Endothelial cell of umbilical vein (primary cell): ENCODE results near the gene KLHL25. TPM values are rescaled to one million over a fixed set of nuclear protein-coding genes. Genes with fewer than 3 reads are reported as not detected.

ENCODE experiments used
- BruUV-seq: library from RNA; stranded (reverse); fragments of 400-500 nt; replicated peaks from 2 replicates; lab custom pipeline; 2021; lab: Mats Ljungman, UMichigan
- CTCF ChIA-PET: fragments of 300-600, 350-600 bp; sonication (Branson Sonifier 250); formaldehyde crosslinking; loops from one replicate; lab custom pipeline; 2021; ENCODE audit warnings: antibody characterized with exemption, inconsistent platforms; lab: Charles Lee
- POLR2A ChIA-PET: fragments of 300-600, 350-600 bp; sonication (Branson Sonifier 250); formaldehyde crosslinking; loops from one replicate; lab custom pipeline; 2021; ENCODE audit warnings: antibody characterized with exemption, inconsistent platforms; lab: Charles Lee
- DNase-seq: peaks from one replicate; pipeline ENCODE4 v3.0.0-alpha.2; 2011; ENCODE audit warnings: low read depth, low spot score
- FAIRE-seq: peaks from 2 replicates; lab custom pipeline; 2011; peaks lifted over from hg19 to GRCh38; lab: Jason Lieb, UNC
- H2AFZ ChIP-seq: 2 replicates; pipeline ENCODE4 v1.6.0; 2012; ENCODE audit warnings: low read depth, low read length, control low read depth, inconsistent platforms
- H3K27ac ChIP-seq: 2 replicates; pipeline ENCODE4 v1.5.1; 2011; ENCODE audit warnings: low read depth, mild to moderate bottlenecking, control low read depth, low read length, moderate library complexity; ENCODE audit not compliant: insufficient read depth
- H3K27me3 ChIP-seq, 2 experiments: 2 replicates each; pipeline versions ENCODE4 v1.6.0 to v1.6.1; 2011; ENCODE audit warnings: low read length in 2 of 2, mixed read lengths in 1 of 2; ENCODE audit not compliant: control insufficient read depth in 2 of 2, insufficient read depth in 2 of 2
- H3K36me3 ChIP-seq, 2 experiments: 2 replicates in 1 of 2; 3 replicates in 1 of 2; pipeline ENCODE4 v1.5.1; 2011; ENCODE audit warnings: low read length in 2 of 2, mild to moderate bottlenecking in 1 of 2, moderate library complexity in 1 of 2; ENCODE audit not compliant: control insufficient read depth in 2 of 2, insufficient read depth in 2 of 2; ENCODE audit errors: extremely low read depth in 1 of 2
- H3K4me1 ChIP-seq: 3 replicates; pipeline ENCODE4 v1.5.1; 2011; ENCODE audit warnings: mild to moderate bottlenecking, low read length; ENCODE audit not compliant: control insufficient read depth, insufficient read depth; ENCODE audit errors: extremely low read depth
- H3K4me2 ChIP-seq: 2 replicates; pipeline ENCODE4 v1.6.1; 2011; ENCODE audit warnings: low read length, control low read depth, mixed read lengths; ENCODE audit not compliant: insufficient read depth
- H3K4me3 ChIP-seq, 3 experiments: fragments of 200-600 bp in 1 of 3; sonication (generic), shearing (Covaris generic) in 1 of 3; replicated peaks in 1 of 3; 2 replicates each; pipeline ENCODE4 v1.5.1; 2011 to 2016; ENCODE audit warnings: control low read depth in 3 of 3, low read length in 3 of 3, mild to moderate bottlenecking in 2 of 3, inconsistent platforms in 1 of 3, low read depth in 1 of 3, moderate library complexity in 1 of 3; ENCODE audit not compliant: insufficient read depth in 1 of 3
- H3K79me2 ChIP-seq: 2 replicates; pipeline ENCODE4 v1.6.0; 2012; ENCODE audit warnings: low read length, inconsistent platforms; ENCODE audit not compliant: control insufficient read depth, insufficient read depth
- H3K9ac ChIP-seq: replicated peaks from 2 replicates; pipeline ENCODE3; 2011; ENCODE audit warnings: low read length, control low read depth; ENCODE audit not compliant: insufficient read depth; ENCODE audit errors: extremely low read depth
- H3K9me1 ChIP-seq: replicated peaks from 3 replicates; pipeline ENCODE4 v1.6.0; 2011; ENCODE audit warnings: mild to moderate bottlenecking, low read length; ENCODE audit not compliant: control insufficient read depth, insufficient read depth; ENCODE audit errors: extremely low read depth
- H3K9me3 ChIP-seq: replicated peaks from 2 replicates; pipeline ENCODE4 v1.5.1; 2012; ENCODE audit warnings: low read length, inconsistent platforms; ENCODE audit not compliant: control insufficient read depth, insufficient read depth
- H4K20me1 ChIP-seq: replicated peaks from 2 replicates; pipeline ENCODE3; 2011; ENCODE audit warnings: mild to moderate bottlenecking, low read length; ENCODE audit not compliant: control insufficient read depth, insufficient read depth; ENCODE audit errors: extremely low read depth
- CTCF ChIP-seq, 2 donors: IDR thresholded peaks; 1 replicate in 1 of 2; 2 replicates in 1 of 2; pipeline ENCODE4 v1.5.1; 2011; ENCODE audit warnings: low read length in 2 of 2, mild to moderate bottlenecking in 2 of 2, moderate library complexity in 2 of 2, control low read depth in 1 of 2, inconsistent platforms in 1 of 2, low read depth in 1 of 2; ENCODE audit not compliant: insufficient read depth in 1 of 2; ENCODE audit errors: extremely low read depth in 1 of 2
- EZH2 ChIP-seq: IDR thresholded peaks from 2 replicates; pipeline ENCODE4 v1.6.1; 2012; ENCODE audit warnings: borderline replicate concordance, low read depth, mild to moderate bottlenecking, moderate library complexity, low read length, inconsistent platforms; ENCODE audit not compliant: severe bottlenecking
- FOS ChIP-seq: IDR thresholded peaks from 2 replicates; pipeline ENCODE4 v1.6.1; 2011; ENCODE audit warnings: mild to moderate bottlenecking, low read length, moderate library complexity, borderline replicate concordance; ENCODE audit not compliant: insufficient read depth
- GATA2 ChIP-seq: IDR thresholded peaks from 2 replicates; pipeline ENCODE4 v1.7.0; 2011; ENCODE audit warnings: low read depth, mild to moderate bottlenecking, moderate library complexity, mixed read lengths, low read length; ENCODE audit not compliant: insufficient read length, insufficient read depth
- JUN ChIP-seq: IDR thresholded peaks from 2 replicates; pipeline ENCODE4 v1.6.1; 2011; ENCODE audit warnings: borderline replicate concordance, low read depth; ENCODE audit not compliant: insufficient read length, insufficient read depth
- MAX ChIP-seq: IDR thresholded peaks from 2 replicates; pipeline ENCODE4 v1.6.1; 2011; ENCODE audit not compliant: insufficient read depth, insufficient read length
- MYC ChIP-seq: IDR thresholded peaks from one replicate; pipeline ENCODE4 v1.6.1; 2011; ENCODE audit warnings: mild to moderate bottlenecking, low read depth, low read length
- POLR2A ChIP-seq: IDR thresholded peaks from 2 replicates; pipeline ENCODE4 v1.6.1; 2012; ENCODE audit warnings: low read depth, mild to moderate bottlenecking, control low read depth, low read length
- POLR2AphosphoS5 ChIP-seq: IDR thresholded peaks from 2 replicates; pipeline ENCODE4 v1.6.1; 2012; ENCODE audit warnings: low read depth, mild to moderate bottlenecking, control low read depth, low read length, moderate library complexity; ENCODE audit not compliant: insufficient read depth
- dilution Hi-C: fragments of 300-500 bp; cut with MboI; formaldehyde crosslinking; loops from one replicate; pipeline ENCODE4 v1.15.0; 2019; ENCODE audit warnings: low sequenced_read_pairs; ENCODE audit not compliant: extremely low pct_ligation_motif_present
- intact Hi-C: fragments of 100-400 bp; cut with micrococcal nuclease; formaldehyde crosslinking; loops from one replicate; pipeline ENCODE4 v1.10.0; 2022
- polyA plus RNA-seq, 4 experiments: library from polyadenylated mRNA; depleted of rRNA in 3 of 4; stranded (reverse) in 3 of 4; unstranded in 1 of 4; fragments of >200 nt; gene quantifications; 2 replicates each; pipeline versions ENCODE4 v1.2.1 to v1.2.3, GENCODE V29; 2011 to 2012; ENCODE audit warnings: missing spikeins in 1 of 4
- total RNA-seq: library from RNA; stranded (reverse); gene quantifications from 2 replicates; pipeline ENCODE4 v1.2.3, GENCODE V29; 2021

Gene KLHL25
- total and polyA plus RNA-seq, 2 donors (not counting 3 experiments of a cell fraction or from before 2014, with no cell fraction given), result 5.4 to 6.4 TPM

- dilution Hi-C loops, result no loop called here
- H3K4me3 ChIP-seq, result no peak overlapping the region
- H3K9me3 ChIP-seq, result no peaks in the 10 kb centered on the region
- intact Hi-C loops, result no loop called here
- no peak for DNase-seq
- no peaks in the 10 kb centered on the region for H4K20me1 ChIP-seq
- H3K36me3 ChIP-seq, result no peaks in the 10 kb centered on the region
- no peaks in the 10 kb centered on the region for H3K4me1 ChIP-seq
- H3K27ac ChIP-seq, result no peak overlapping the region
- POLR2A ChIA-PET, result no interaction called here
- no peak overlapping the region for H2AFZ ChIP-seq
- H3K9ac ChIP-seq, result no peak overlapping the region
- H3K4me2 ChIP-seq, result no peak overlapping the region
- FAIRE-seq, result no peak
- peaks cover 0 to 1% of the 10 kb centered on the region in 2 experiments for H3K27me3 ChIP-seq
- no peaks in the 10 kb centered on the region for H3K79me2 ChIP-seq
- no TSS peak for BruUV-seq
- TF ChIP-seq POLR2A (no peak), GATA2 (no peak), EZH2 (no peak), FOS (no peak), MYC (no peak), MAX (no peak), CTCF (IDR thresholded peaks at IDR 0.05; ENCODE audit: extremely low read depth in 1 of 2, insufficient read depth in 1 of 2, low read depth in 1 of 2, low read length in 2 of 2) (no peak), POLR2AphosphoS5 (no peak), JUN (no peak)
- H3K9me1 ChIP-seq, result no peaks in the 10 kb centered on the region
- CTCF ChIA-PET, result interaction anchor here (0.8 to 3.3 kb wide), 6 partner anchors 10 to 97 kb away, joined by 3 to 9 read pairs (median 4); no protein-coding TSS in a partner anchor
These were observed 32.2 kb upstream of the KLHL25 start for GRCh38 chr15:85826756-85827515.
